RKO (cell line): ENCODE data around the gene LAMTOR4.

Experiments
- DNase-seq: peaks from one replicate; pipeline ENCODE4 v3.0.0-alpha.2; 2016; ENCODE audit warnings: low spot score

Gene LAMTOR4

DNA sequence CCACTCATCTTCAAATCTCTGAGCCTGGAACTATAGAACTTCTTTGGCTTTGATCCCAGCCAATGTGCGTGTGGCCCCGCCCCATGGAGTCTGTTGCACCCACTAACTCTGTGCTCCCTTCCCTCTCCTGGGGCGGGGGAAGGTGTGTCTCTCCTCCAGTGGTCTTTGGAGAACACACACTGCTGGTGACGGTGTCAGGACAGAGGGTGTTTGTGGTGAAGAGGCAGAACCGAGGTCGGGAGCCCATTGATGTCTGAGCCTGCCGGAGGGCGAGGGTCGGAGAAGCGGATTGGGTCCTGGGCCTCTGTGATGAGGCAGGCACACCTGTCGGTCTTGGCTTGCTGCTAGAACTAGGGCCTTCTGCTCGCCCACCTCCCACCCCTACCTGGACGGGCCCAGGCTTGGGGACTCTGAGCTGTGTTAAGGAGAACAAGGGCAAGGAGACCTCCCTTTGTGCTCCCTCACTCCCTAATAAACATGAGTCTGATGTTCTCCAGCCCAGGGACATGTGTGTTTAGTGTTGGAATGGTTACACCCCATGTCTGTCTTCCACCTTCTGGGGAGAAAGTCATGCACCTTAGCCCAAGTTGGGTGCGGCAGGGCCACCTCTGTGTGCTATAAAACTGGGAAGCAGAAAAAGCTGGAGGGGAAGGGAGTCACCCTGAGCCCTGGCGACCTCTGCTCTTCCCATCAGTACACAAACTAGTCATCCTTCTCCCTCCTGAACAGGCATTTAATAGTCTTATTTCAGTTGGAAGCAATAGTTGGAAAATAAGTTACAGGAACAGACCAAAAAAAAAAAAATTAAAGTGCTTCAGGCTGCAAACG lies 5.2 kb downstream of the LAMTOR4 start:
- no peak for DNase-seq

DNA sequence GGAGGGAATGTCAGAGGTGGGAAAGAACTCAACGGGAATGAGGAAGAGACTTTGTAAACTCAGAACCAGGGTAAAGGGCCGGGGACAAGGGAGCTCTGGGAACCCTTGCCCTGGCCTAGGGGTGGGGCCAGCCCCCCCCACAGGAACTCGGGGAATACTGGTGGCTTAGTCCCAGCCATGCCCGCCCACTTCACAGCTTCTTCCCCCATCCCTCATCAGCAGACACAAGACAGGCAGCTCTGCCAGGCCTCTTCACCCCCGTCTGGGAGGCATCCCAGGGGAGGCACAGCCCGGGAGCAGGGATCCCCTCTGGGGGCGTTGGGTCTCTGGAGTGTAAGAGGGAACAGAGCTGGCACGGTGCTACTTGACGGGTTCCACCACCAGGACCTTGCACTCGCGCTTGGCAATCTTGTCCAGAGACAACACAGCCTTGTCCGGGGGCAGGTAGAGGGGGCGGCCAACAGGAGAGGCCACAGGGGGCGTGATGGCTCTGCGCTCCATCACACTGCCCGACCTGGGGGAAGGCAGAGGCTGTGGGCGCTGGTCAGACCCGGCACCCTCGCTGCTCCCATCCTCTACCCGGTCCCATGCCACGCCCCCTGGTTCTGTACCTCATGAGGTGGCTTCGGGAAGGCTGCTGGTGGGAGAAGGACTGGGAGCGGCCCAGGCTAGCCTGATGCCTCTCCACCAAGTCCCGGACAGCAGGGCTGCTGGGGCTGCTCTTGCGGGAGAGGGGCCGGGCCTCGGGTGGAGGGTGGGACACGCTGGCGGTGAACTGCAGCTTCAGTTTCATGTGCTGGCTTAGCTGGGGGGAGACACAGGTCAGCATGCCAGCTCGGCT lies 6.2 kb downstream of the LAMTOR4 start:
- DNase-seq = no peak

DNA sequence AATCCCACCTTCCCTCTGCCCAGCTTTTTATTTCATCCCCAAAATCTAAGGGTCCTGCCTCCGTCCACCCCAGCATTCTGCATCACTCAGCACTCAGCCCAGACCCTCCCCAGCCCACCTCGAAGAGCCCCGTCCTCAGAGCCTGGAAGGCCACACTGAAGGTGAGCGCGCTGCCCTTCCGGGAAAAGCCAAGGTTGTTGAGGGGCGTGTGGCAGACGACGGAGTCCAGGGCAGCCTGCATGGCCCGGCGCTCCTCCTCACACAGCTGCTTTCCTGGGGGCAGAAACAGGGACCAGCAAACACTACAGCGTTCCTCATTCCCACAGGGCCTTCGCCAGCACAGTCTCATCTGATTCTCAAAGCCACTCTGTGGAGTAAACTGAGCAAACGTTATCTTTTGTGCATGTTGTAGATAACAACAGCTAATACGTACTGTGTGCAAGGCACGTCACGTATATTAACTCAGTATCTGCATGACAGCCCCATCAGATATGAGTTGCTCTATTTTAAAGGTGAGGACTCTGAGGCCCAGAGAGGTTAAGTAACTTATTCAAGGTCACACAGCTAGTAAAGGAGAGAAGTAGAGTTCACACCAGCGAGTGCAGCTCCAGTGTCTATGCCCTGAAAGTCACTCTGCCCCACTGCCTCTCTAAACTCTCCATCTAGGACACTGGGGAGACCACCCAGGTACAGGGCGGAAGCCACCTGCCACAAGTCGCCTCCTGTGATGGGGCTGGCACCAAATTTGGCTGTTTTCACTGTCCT lies 7.0 kb downstream of the LAMTOR4 start:
- no peak for DNase-seq

- no peak for DNase-seq
Observed at GRCh38 chr7:100156331-100157068, 7.8 kb downstream of the LAMTOR4 start.

- DNase-seq = no peak
Observed at GRCh38 chr7:100157069-100157333, 8.3 kb downstream of the LAMTOR4 start.

GRCh38 chr7:100157334-100158228 lies 8.9 kb downstream of the LAMTOR4 start:
- peak; percentile 84 for DNase-seq

GRCh38 chr7:100158229-100159098 lies 9.7 kb downstream of the LAMTOR4 start, which contains the start of gene TRAPPC14:
TSS of gene TRAPPC14 (minus strand) at chr7:100158723. CDS start at chr7:100158499, 224 bp downstream.
- DNase-seq = peak; percentile 92

DNA sequence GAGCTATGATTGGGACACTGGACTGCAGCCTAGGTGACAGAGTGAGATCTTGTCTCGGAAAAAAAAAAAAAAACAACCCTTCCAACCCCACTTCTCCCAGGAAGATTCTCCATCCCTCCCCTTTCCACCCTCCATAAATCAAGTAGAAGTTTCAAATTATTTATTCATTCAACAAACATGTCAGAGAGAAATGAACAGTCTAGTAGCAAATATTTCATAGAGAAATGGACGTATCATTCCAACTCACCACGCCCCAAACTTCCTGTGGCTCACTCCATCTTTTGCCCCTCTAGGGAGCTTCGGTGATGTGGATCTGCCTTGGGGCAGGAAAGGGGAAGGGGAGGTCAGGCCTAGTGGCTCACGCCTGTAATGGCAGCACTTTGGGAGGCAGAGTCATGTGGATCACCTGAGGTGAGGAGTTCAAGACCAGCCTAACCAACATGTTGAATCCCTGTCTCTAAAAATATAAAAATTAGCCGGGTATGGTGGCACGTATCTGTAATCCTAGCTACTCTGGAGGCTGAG lies 10.4 kb downstream of the LAMTOR4 start:
- peak; percentile 48 for DNase-seq

DNA sequence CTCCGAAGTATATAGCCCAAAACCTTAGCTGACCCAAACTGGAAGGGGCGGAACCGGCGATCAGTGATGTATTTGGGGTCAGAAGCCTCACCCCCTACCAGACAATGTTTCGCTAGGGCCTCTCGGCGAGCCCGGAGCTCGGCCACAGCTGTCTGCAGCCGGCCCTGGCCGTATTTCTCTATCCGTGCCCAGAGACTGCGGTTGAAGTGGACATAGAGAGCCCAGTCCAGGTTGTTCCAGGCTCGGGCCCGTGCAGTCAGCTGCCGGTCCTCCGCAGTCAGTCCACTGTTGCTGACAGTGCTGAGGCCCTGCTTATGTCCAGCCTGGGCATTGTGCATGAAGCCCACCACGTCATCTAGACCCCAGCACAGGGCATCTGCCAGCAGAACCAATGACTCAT lies 11.3 kb downstream of the LAMTOR4 start:
- DNase-seq = no peak

- no peak for DNase-seq
Observed at GRCh38 chr7:100163006-100163531, 14.4 kb downstream of the LAMTOR4 start.

GRCh38 chr7:100163871-100164270 lies 15.2 kb downstream of the LAMTOR4 start:
- DNase-seq = no peak

GRCh38 chr7:100166317-100166940 lies 17.7 kb downstream of the LAMTOR4 start:
- DNase-seq = no peak

GRCh38 chr7:100166970-100167911 lies 18.5 kb downstream of the LAMTOR4 start:
- no peak for DNase-seq

- DNase-seq = no peak
Observed at GRCh38 chr7:100167912-100168323, 19.2 kb downstream of the LAMTOR4 start.

GRCh38 chr7:100169147-100169850 lies 20.6 kb downstream of the LAMTOR4 start:
- no peak for DNase-seq

DNA sequence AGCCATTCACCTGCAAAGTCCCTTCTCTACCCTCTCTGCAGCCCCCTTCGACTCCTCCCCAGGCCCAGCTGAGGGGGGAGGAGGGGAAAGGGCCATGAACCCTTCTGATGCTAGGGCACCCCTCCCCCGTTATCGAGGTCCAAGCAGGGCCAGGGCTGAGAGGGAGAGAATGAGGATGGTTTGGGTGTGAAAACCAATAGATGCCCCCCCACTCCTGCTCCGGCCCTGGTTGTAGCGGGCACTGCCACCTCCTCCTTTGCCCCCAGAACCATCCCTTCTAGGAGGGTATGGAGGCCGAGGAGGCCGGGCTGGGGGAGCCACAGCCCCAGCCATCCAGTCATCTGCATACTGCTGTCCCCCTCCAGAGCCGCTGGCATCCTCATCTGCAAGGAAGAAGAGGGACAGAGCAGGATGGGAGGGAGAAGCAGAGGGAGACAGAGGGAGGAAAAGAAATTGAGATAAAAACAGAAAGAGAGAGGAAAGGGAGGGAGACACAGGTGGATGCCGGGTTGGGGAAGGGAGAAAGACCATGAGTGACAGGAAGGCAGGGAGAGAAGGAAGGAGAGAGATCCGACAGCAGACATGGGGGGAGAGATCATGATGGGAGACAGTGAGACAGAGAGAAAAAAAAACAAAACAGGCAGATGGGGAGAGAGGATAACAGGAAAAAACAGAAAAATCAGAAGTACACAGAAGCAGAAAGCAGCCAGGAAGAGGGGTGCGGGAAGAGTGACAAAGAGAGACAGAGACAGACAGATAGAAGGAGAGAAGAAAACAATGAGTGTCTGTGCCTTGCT lies 21.6 kb downstream of the LAMTOR4 start:
- no peak for DNase-seq
